ENCODE data around the gene PDCL3.

The PDCL3 gene

GRCh38 chr2:100571668-100572067, 8.9 kb downstream of the PDCL3 start:
- no peak for TF ChIP-seq CTCF (IDR thresholded peaks at IDR 0.05; ENCODE audit: insufficient read depth, low read length, poor library complexity, severe bottlenecking)
- DNase-seq (ENCODE audit: extremely low read depth, insufficient read length), result no peak
- Histone ChIP-seq H3K4me3 (replicated peaks; ENCODE audit: low read depth, low read length) (no peak overlapping the region), H3K27me3 (replicated peaks; ENCODE audit: control insufficient read depth, insufficient read depth, low read length) (no peaks in the 10 kb centered on the region), H3K36me3 (ENCODE audit: control insufficient read depth, insufficient read depth, low read length) (peaks cover under 1% of the 10 kb centered on the region)

GRCh38 chr2:100577777-100578176, 15.0 kb downstream of the PDCL3 start:
- TF ChIP-seq CTCF (IDR thresholded peaks at IDR 0.05; ENCODE audit: insufficient read depth, low read length, poor library complexity, severe bottlenecking), result no peak

GRCh38 chr2:100580367-100581276, 17.8 kb downstream of the PDCL3 start:
- DNase-seq (ENCODE audit: extremely low read depth, insufficient read length), result peak; percentile 75
- Histone ChIP-seq H3K27me3 (replicated peaks; ENCODE audit: control insufficient read depth, insufficient read depth, low read length) (no peaks in the 10 kb centered on the region), H3K36me3 (ENCODE audit: control insufficient read depth, insufficient read depth, low read length) (no peaks in the 10 kb centered on the region; the same call in 1 of the 2 replicates), H3K4me3 (replicated peaks; ENCODE audit: low read depth, low read length) (no peak overlapping the region)
- no peak for TF ChIP-seq CTCF (IDR thresholded peaks at IDR 0.05; ENCODE audit: insufficient read depth, low read length, poor library complexity, severe bottlenecking)

More at GRCh38 chr2:100577777-100578176, 15.0 kb downstream of the PDCL3 start:
- Histone ChIP-seq H3K27me3 (replicated peaks; ENCODE audit: control insufficient read depth, insufficient read depth, low read length) (no peaks in the 10 kb centered on the region), H3K4me3 (replicated peaks; ENCODE audit: low read depth, low read length) (no peak overlapping the region), H3K36me3 (ENCODE audit: control insufficient read depth, insufficient read depth, low read length) (no peaks in the 10 kb centered on the region; the same call in none of the 2 replicates)
- DNase-seq (ENCODE audit: extremely low read depth, insufficient read length), result no peak

GRCh38 chr2:100581277-100581612, 18.5 kb downstream of the PDCL3 start:
- Histone ChIP-seq H3K27me3 (replicated peaks; ENCODE audit: control insufficient read depth, insufficient read depth, low read length) (no peaks in the 10 kb centered on the region), H3K36me3 (ENCODE audit: control insufficient read depth, insufficient read depth, low read length) (no peaks in the 10 kb centered on the region; the same call in 1 of the 2 replicates), H3K4me3 (replicated peaks; ENCODE audit: low read depth, low read length) (no peak overlapping the region)
- TF ChIP-seq CTCF (IDR thresholded peaks at IDR 0.05; ENCODE audit: insufficient read depth, low read length, poor library complexity, severe bottlenecking), result no peak
- DNase-seq (ENCODE audit: extremely low read depth, insufficient read length), result no peak

- no peak for DNase-seq (ENCODE audit: extremely low read depth, insufficient read length)
- no peak for TF ChIP-seq CTCF (IDR thresholded peaks at IDR 0.05; ENCODE audit: insufficient read depth, low read length, poor library complexity, severe bottlenecking)
These were observed 22.0 kb downstream of the PDCL3 start for GRCh38 chr2:100584816-100585215.

More at GRCh38 chr2:100584816-100585215, 22.0 kb downstream of the PDCL3 start:
- Histone ChIP-seq H3K27me3 (replicated peaks; ENCODE audit: control insufficient read depth, insufficient read depth, low read length) (no peaks in the 10 kb centered on the region), H3K4me3 (replicated peaks; ENCODE audit: low read depth, low read length) (no peak overlapping the region), H3K36me3 (ENCODE audit: control insufficient read depth, insufficient read depth, low read length) (no peaks in the 10 kb centered on the region)

Data from GM06990 (cell line).